ENCODE results near the gene CELSR1.
"Not testable (repeated sequence)": the region's sequence is repeated elsewhere in the genome, so short reads cannot be mapped to it uniquely, and the experiment has no call there.

Gene CELSR1

GRCh38 chr22:46413725-46414379 lies 123.6 kb downstream of the CELSR1 start:
- DNase-seq: no peak

GRCh38 chr22:46411347-46411746 lies 126.1 kb downstream of the CELSR1 start:
- DNase-seq: no peak

DNA sequence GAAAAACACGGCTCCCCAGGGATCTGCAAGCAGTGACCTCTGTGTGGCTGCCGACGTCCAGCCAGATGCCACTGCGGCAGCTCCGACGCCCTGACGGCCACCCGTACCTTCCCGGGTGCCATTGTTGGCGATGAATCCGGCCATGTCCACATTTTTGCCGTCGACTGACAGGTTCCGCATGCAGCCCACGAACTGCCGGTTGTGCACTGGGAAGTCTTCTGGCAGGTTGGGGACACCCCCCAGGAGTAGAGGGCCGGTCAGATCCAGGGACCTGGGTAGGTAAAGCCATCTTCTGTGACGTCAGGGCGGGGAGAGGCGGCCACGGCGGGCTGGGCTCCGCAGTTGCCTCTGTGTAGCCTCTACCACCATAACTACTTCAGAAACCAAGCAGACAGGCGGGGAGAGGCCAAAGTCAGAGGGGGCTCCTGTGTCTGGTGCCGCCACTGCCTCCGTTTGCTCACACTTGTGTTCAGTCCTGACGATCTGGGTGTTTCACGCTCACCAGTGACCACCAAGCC lies 127.1 kb downstream of the CELSR1 start:
- DNase-seq: no peak

- DNase-seq: no peak
Measured at GRCh38 chr22:46409631-46410210, 127.7 kb downstream of the CELSR1 start.

- DNase-seq: no peak
Measured at GRCh38 chr22:46408568-46409506, 128.6 kb downstream of the CELSR1 start.

GRCh38 chr22:46407748-46408147 lies 129.7 kb downstream of the CELSR1 start:
- DNase-seq: no peak

DNA sequence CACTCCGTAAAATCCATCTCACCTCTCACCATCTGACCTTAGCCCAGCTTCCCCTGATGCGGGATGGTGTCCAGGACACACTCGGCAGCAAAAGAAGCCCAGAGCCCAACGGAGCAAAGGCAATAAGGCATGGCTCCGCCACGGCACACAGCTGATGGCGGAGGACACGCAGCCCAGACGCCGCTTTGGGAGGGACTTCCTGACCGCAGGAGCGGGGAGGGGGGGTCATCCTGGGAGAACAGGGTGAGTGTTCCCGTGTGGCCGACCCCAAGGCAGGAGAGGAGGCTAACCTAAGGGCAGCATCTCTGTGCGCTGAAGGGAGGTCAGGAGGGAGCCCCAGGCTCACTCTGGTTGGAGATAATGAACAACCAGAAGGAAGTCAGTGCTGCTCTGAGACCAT lies 130.6 kb downstream of the CELSR1 start:
- no peak for DNase-seq

GRCh38 chr22:46406349-46406748 lies 131.1 kb downstream of the CELSR1 start:
- no peak for DNase-seq

DNA sequence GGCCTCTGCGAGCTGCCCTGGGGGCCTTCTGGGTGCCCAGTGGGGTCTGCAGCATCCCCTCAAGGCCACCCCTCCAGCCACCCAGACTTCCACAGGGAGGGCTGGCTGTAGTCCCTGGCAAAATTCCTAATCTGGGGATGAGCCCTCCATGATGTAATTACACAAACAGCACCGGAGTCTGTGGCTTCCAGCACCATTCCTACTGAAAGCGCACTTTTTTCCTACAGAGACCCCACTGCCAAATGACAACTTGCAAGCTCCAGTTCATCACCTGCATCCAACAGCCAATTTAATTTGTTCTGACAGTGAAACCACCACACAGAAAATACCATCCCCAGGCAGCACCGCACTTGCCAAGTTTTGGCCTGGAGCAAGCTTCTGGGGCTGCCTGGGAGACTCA lies 131.5 kb downstream of the CELSR1 start:
- DNase-seq: no peak

- DNase-seq: not testable (repeated sequence)
Measured at GRCh38 chr22:46403880-46404279, 133.5 kb downstream of the CELSR1 start.

DNA sequence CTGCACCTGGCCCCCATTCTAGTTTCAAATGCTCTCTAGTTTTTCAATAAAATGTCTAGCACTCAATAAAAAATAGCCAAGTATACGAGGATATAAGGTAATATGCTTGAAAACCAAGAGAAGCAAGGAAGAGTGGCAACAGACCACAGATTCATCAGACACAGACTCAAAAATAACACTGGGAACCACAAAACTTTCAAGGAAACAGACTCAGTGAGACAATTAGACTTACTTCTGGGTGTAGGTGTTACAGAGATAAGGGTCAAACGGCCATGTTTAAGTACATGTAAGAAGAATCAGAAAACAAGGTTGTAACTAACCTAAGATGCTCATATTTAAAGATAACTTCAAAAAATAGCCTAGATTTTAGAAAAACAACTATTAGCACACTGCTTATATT lies 134.9 kb downstream of the CELSR1 start:
- no peak for DNase-seq

- DNase-seq: no peak
Measured at GRCh38 chr22:46401370-46401769, 136.1 kb downstream of the CELSR1 start.

- no peak for DNase-seq
Measured at GRCh38 chr22:46399251-46400024, 138.0 kb downstream of the CELSR1 start.

- no peak for DNase-seq
Measured at GRCh38 chr22:46397951-46398350, 139.5 kb downstream of the CELSR1 start.

GRCh38 chr22:46397514-46397913 lies 139.9 kb downstream of the CELSR1 start:
- no peak for DNase-seq

DNA sequence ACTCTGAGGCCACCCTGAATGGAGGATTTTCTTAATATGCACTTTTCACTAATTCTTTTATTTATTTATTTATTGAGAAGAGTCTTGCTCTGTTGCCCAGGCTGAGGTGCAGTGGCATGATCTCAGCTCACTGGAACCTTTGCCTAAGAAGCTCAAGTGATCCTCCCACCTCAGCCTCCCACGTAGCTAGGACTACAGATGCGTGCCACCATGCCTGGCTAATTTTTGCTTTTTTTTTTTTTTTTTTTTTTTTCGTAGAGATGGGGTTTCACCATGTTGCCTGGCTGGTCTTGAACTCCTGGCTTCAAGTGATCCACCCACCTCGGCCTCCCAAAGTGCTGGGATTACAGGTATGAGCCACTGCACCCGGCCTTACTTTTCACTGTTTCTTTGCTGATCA lies 140.4 kb downstream of the CELSR1 start:
- not testable (repeated sequence) for DNase-seq

GRCh38 chr22:46395145-46395544 lies 142.3 kb downstream of the CELSR1 start:
- DNase-seq: no peak

GRCh38 chr22:46394622-46395021 lies 142.8 kb downstream of the CELSR1 start:
- DNase-seq: no peak

DNA sequence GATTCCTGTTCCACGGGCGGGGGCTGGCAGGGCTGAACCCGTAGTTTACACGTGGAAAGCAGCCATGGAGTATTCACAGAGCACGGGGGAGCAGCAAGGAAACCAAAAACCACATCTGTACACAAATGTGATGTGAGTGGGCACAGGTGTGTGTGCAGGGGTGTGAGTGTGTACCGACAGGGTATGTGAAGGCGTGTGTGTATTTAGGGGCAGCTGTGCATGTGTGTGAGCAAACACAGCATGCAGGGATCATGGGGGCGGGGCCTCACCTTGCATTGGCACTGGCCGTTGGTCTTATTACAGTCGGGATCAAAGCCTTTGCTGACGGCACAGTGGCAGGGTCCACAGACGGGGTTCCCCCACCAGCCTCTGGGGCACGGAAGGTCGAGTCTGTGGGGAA lies 143.5 kb downstream of the CELSR1 start:
- no peak for DNase-seq

- no peak for DNase-seq
Measured at GRCh38 chr22:46392137-46392844, 145.1 kb downstream of the CELSR1 start.

GRCh38 chr22:46391486-46392136 lies 145.8 kb downstream of the CELSR1 start:
- DNase-seq: no peak

Data from OCI-M1 (cell line).